Tibial artery (tissue), 4 donors: ENCODE results near the gene SBK2.
"Not testable (repeated sequence)": the region's sequence is repeated elsewhere in the genome, so short reads cannot be mapped to it uniquely, and the experiment has no call there.

Experiments
- DNase-seq, 2 donors: peaks; one replicate each; pipeline ENCODE4 v3.0.0-alpha.2; 2019
- H3K27ac ChIP-seq, 2 donors: fragments of 200-600 bp; sonication (generic) in 1 of 2; 1 replicate in 1 of 2; 2 replicates in 1 of 2; pipeline ENCODE4 v1.5.1; 2018 to 2019; ENCODE audit warnings: mild to moderate bottlenecking in 1 of 2
- H3K27me3 ChIP-seq, 2 donors: fragments of 200-600 bp; sonication (generic) in 1 of 2; one replicate each; pipeline versions ENCODE4 v1.5.1 to v1.6.0; 2016 to 2019
- H3K36me3 ChIP-seq, 3 donors: fragments of 200-600 bp; sonication (generic) in 2 of 3; one replicate each; pipeline ENCODE4 v1.5.1; 2016 to 2019; ENCODE audit warnings: mild to moderate bottlenecking in 2 of 3
- H3K4me1 ChIP-seq, 4 donors: fragments of 200-600 bp; sonication (generic) in 2 of 4; 1 replicate in 3 of 4; 2 replicates in 1 of 4; pipeline ENCODE4 v1.5.1; 2016 to 2019
- H3K4me3 ChIP-seq, 2 donors: fragments of 200-600 bp; sonication (generic) in 1 of 2; 1 replicate in 1 of 2; 2 replicates in 1 of 2; pipeline ENCODE4 v1.5.1; 2018 to 2019; ENCODE audit warnings: mild to moderate bottlenecking in 2 of 2
- H3K9me3 ChIP-seq, 3 donors: fragments of 200-600 bp; sonication (generic) in 1 of 3; one replicate each; pipeline ENCODE4 v1.5.1; 2016 to 2019
- intact Hi-C: fragments of 100-400 bp; cut with DNase I; formaldehyde crosslinking; loops from one replicate; pipeline ENCODE4 v1.15.0; 2023; ENCODE audit warnings: low total_unique reads
- TF ChIP-seq, protein P1 (sequence below), 2 experiments: fragments of 200-600 bp in 1 of 2; fragments of 450-650 bp in 1 of 2; IDR thresholded peaks; one replicate each; pipeline ENCODE4 v1.5.1; 2017 to 2019; ENCODE audit warnings: antibody characterized with exemption in 2 of 2, mild to moderate bottlenecking in 1 of 2, moderate library complexity in 1 of 2

Gene SBK2

DNA sequence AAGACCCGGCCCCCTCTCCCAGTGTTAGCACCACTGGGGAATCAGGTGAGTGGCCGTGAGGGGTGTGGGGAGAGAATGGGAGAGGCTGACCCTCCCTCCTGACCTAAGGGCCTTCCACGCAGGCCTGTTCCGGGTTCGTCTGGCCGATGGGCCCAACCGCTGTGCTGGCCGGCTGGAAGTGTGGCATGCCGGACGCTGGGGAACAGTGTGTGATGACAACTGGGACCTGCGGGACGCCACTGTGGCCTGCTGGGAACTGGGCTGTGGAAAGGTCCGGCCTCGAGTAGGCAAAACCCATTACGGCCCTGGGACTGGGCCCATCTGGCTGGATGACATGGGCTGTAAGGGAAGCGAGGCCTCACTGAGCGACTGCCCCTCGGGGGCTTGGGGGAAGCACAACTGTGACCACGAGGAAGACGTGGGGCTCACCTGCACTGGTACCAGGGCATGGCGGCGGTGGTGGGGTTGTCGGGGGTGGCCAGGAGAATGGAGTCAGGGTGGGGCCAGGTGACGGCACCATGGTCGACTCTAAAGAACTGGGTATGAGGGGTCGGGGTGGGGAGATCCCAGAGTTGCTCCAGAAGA lies 36.5 kb downstream of the SBK2 start:
- Histone ChIP-seq H3K36me3 (peaks cover 0 to 8% (median 0%) of the 10 kb centered on the region in 3 donors), H3K4me1 (peaks cover 0 to 13% (median 4%) of the 10 kb centered on the region in 4 donors), H3K4me3 (no peak overlapping the region), H3K9me3 (no peaks in the 10 kb centered on the region), H3K27me3 (no peaks in the 10 kb centered on the region), H3K27ac (no peak overlapping the region)
- intact Hi-C loops = loop anchor here (5.0 kb wide), 1 partner anchor 353 kb away; the partner anchor contains the start of gene TNNT1
- TF ChIP-seq, protein P1, sequence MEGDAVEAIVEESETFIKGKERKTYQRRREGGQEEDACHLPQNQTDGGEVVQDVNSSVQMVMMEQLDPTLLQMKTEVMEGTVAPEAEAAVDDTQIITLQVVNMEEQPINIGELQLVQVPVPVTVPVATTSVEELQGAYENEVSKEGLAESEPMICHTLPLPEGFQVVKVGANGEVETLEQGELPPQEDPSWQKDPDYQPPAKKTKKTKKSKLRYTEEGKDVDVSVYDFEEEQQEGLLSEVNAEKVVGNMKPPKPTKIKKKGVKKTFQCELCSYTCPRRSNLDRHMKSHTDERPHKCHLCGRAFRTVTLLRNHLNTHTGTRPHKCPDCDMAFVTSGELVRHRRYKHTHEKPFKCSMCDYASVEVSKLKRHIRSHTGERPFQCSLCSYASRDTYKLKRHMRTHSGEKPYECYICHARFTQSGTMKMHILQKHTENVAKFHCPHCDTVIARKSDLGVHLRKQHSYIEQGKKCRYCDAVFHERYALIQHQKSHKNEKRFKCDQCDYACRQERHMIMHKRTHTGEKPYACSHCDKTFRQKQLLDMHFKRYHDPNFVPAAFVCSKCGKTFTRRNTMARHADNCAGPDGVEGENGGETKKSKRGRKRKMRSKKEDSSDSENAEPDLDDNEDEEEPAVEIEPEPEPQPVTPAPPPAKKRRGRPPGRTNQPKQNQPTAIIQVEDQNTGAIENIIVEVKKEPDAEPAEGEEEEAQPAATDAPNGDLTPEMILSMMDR (IDR thresholded peaks at IDR 0.05) = no peak
- DNase-seq = no peak

DNA sequence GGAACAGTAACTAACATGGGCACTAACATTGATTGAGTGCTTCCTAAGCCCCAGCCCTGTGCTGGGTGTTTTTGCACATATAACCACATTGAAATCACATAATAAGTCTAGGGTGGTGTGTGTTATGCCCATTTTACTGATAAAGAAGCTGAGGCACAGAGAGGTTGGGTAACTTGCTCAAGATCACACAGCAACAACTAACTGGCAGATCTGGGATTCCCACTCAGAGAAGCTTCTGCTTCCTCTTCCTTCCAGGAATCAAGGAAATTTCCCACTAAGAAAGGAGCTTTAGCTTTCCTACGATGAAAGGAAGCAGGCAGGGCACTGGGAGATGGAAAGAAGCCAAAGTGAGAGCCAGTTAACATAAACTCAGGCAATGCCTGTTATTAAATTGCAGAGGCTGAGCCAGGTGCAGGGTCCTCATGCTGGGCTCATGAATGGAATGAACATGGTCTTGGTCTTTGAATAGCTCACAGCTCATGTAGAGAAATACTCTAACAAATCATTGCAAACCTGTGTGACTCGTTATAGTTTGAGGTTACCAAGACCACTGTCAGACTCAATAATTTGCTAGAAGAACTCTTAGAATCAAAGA lies 38.6 kb downstream of the SBK2 start:
- no peak overlapping the region for H3K4me3 ChIP-seq
- peaks cover 0 to 16% of the 10 kb centered on the region in 2 donors for H3K27me3 ChIP-seq
- TF ChIP-seq, protein P1 (IDR thresholded peaks at IDR 0.05) = no peak
- no peak overlapping the region for H3K27ac ChIP-seq
- no peak for DNase-seq
- peaks cover 0 to 4% (median under 1%) of the 10 kb centered on the region in 4 donors for H3K4me1 ChIP-seq
- no peaks in the 10 kb centered on the region for H3K9me3 ChIP-seq
- intact Hi-C loops = no loop called here
- peaks cover 0 to 8% (median 0%) of the 10 kb centered on the region in 3 donors for H3K36me3 ChIP-seq

DNA sequence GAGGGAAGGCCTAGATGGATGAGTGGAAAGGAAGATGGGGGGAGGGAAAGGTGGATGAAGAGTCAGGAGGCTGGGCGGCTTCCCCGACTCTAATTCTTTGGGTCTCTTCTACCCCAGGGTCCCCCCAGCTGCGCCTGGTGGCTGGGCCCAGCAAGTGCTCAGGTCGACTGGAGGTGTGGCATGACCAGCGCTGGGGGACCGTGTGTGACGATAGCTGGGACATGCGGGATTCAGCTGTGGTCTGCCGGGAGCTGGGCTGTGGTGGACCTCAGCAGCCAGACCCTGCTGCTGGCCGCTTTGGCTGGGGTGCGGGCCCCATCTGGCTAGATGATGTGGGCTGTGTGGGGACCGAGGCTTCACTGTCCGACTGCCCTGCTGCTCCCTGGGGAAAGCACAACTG lies 39.2 kb downstream of the SBK2 start:
- TF ChIP-seq, protein P1 (IDR thresholded peaks at IDR 0.05) = no peak
- no peak overlapping the region for H3K4me3 ChIP-seq
- intact Hi-C loops = no loop called here
- no peaks in the 10 kb centered on the region for H3K9me3 ChIP-seq
- no peak overlapping the region for H3K27ac ChIP-seq
- H3K27me3 ChIP-seq = peaks cover 0 to 21% of the 10 kb centered on the region in 2 donors
- peaks cover 0 to 8% (median 0%) of the 10 kb centered on the region in 3 donors for H3K36me3 ChIP-seq
- peaks cover 0 to 9% (median 0%) of the 10 kb centered on the region in 4 donors for H3K4me1 ChIP-seq
- DNase-seq = no peak

DNA sequence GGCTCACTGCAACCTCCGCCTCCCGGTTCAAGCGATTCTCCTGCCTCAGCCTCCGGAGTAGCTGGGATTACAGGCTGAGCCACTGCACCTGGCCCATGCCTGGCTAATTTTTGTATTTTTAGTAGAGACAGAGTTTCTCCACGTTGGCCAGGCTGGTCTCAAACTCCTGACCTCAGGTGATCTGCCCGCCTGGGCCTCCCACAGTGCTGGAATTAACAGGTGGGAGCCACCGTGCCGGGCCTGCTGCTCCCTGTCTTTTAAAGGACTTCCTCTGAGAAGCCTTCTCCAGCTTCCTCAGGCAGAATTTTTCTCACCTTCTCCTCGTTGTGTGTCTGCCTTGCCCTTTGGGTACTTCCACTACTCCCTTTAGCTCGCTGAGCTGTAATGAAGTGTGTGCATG lies 40.1 kb downstream of the SBK2 start:
- intact Hi-C loops, H3K9me3 ChIP-seq, H3K4me3 ChIP-seq, H3K27ac ChIP-seq, DNase-seq, H3K36me3 ChIP-seq: not testable (repeated sequence)
- peaks cover 0 to 31% of the 10 kb centered on the region in 2 donors for H3K27me3 ChIP-seq
- peaks cover 0 to 15% (median 0%) of the 10 kb centered on the region in 4 donors for H3K4me1 ChIP-seq

DNA sequence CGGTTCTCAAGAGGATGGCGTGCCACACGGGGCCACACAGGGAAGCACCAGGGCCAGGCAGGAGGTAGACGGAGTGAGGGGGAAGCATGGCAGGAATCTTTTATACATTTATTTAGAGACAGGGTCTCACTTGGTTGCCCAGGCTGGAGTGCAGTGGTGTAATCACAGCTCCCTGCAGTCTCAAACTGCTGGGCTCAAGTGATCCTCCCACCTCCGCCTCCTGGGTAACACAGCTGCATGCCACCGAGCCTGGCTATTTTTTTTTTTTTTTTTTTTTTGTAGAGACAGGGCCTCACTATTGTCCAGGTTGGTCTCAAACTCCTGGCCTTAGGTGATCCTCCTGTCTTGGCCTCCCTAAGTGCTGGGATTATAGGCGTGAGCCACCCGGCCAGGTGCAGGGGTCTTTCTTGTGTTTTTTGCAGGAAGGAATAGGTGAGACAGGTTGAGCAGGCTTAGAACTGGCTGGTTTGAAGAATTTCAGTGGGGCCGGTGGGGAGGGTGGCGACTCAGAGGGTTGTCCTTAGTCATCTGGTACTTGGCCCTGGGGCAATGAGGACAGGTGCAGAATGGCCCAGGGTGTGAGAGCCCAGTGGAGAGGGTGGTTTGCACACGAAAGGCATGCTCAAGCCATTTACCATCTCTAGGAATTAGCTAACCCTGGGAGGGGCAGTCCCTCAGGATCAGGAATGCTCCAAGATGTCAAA lies 41.1 kb downstream of the SBK2 start:
- H3K9me3 ChIP-seq = no peaks in the 10 kb centered on the region
- peaks cover 0 to 41% of the 10 kb centered on the region in 2 donors for H3K27me3 ChIP-seq
- no peak for DNase-seq
- no peak overlapping the region for H3K27ac ChIP-seq
- peaks cover 0 to 21% (median 3%) of the 10 kb centered on the region in 4 donors for H3K4me1 ChIP-seq
- H3K36me3 ChIP-seq = peaks cover 0 to 8% (median 0%) of the 10 kb centered on the region in 3 donors
- no peak overlapping the region for H3K4me3 ChIP-seq
- intact Hi-C loops = no loop called here
- TF ChIP-seq, protein P1 (IDR thresholded peaks at IDR 0.05) = no peak
